ENCODE data around the gene ROBO2. TPM values are rescaled to one million over a fixed set of nuclear protein-coding genes. Genes with fewer than 3 reads are reported as not detected.

Gene ROBO2
- total RNA-seq, 1 donor from 2014 or later, result 0.35 TPM

GRCh38 chr3:77321646-77322045 is 281.7 kb downstream of the ROBO2 start:
- DNase-seq (ENCODE audit: extremely low read depth, low read depth, low spot score), result no peak

GRCh38 chr3:77323626-77324025 is 283.7 kb downstream of the ROBO2 start:
- DNase-seq (ENCODE audit: extremely low read depth, low read depth, low spot score), result no peak

- DNase-seq (ENCODE audit: extremely low read depth, low read depth, low spot score), result no peak
Measured at GRCh38 chr3:77324105-77324504, 284.2 kb downstream of the ROBO2 start.

- no peak for DNase-seq (ENCODE audit: extremely low read depth, low read depth, low spot score)
Measured at GRCh38 chr3:77325280-77325679, 285.4 kb downstream of the ROBO2 start.

- no peak for DNase-seq (ENCODE audit: extremely low read depth, low read depth, low spot score)
Measured at GRCh38 chr3:77325702-77326101, 285.8 kb downstream of the ROBO2 start.

GRCh38 chr3:77326586-77326985 is 286.7 kb downstream of the ROBO2 start:
- no peak for DNase-seq (ENCODE audit: extremely low read depth, low read depth, low spot score)

- DNase-seq (ENCODE audit: extremely low read depth, low read depth, low spot score), result no peak
Measured at GRCh38 chr3:77328690-77329089, 288.8 kb downstream of the ROBO2 start.

GRCh38 chr3:77329116-77329515 is 289.2 kb downstream of the ROBO2 start:
- no peak for DNase-seq (ENCODE audit: extremely low read depth, low read depth, low spot score)

- no peak for DNase-seq (ENCODE audit: extremely low read depth, low read depth, low spot score)
Measured at GRCh38 chr3:77338195-77338594, 298.3 kb downstream of the ROBO2 start.

GRCh38 chr3:77342027-77342426 is 302.1 kb downstream of the ROBO2 start:
- DNase-seq (ENCODE audit: extremely low read depth, low read depth, low spot score), result no peak

GRCh38 chr3:77342688-77343087 is 302.8 kb downstream of the ROBO2 start:
- no peak for DNase-seq (ENCODE audit: extremely low read depth, low read depth, low spot score)

- no peak for DNase-seq (ENCODE audit: extremely low read depth, low read depth, low spot score)
Measured at GRCh38 chr3:77345009-77345408, 305.1 kb downstream of the ROBO2 start.

GRCh38 chr3:77348244-77348855 is 308.5 kb downstream of the ROBO2 start:
- peak; percentile 44 for DNase-seq (ENCODE audit: extremely low read depth, low read depth, low spot score)

- no peak for DNase-seq (ENCODE audit: extremely low read depth, low read depth, low spot score)
Measured at GRCh38 chr3:77354958-77355357, 315.1 kb downstream of the ROBO2 start.

- no peak for DNase-seq (ENCODE audit: extremely low read depth, low read depth, low spot score)
Measured at GRCh38 chr3:77362936-77363335, 323.0 kb downstream of the ROBO2 start.

- DNase-seq (ENCODE audit: extremely low read depth, low read depth, low spot score), result no peak
Measured at GRCh38 chr3:77365152-77365551, 325.3 kb downstream of the ROBO2 start.

GRCh38 chr3:77370413-77370812 is 330.5 kb downstream of the ROBO2 start:
- no peak for DNase-seq (ENCODE audit: extremely low read depth, low read depth, low spot score)

GRCh38 chr3:77372018-77372417 is 332.1 kb downstream of the ROBO2 start:
- DNase-seq (ENCODE audit: extremely low read depth, low read depth, low spot score), result no peak

- DNase-seq (ENCODE audit: extremely low read depth, low read depth, low spot score), result no peak
Measured at GRCh38 chr3:77372634-77373346, 332.9 kb downstream of the ROBO2 start.

- no peak for DNase-seq (ENCODE audit: extremely low read depth, low read depth, low spot score)
Measured at GRCh38 chr3:77373619-77374018, 333.7 kb downstream of the ROBO2 start.

- no peak for DNase-seq (ENCODE audit: extremely low read depth, low read depth, low spot score)
Measured at GRCh38 chr3:77376511-77376910, 336.6 kb downstream of the ROBO2 start.

- DNase-seq (ENCODE audit: extremely low read depth, low read depth, low spot score), result no peak
Measured at GRCh38 chr3:77377717-77378116, 337.8 kb downstream of the ROBO2 start.

GRCh38 chr3:77380136-77380535 is 340.2 kb downstream of the ROBO2 start:
- DNase-seq (ENCODE audit: extremely low read depth, low read depth, low spot score), result no peak

Measured in glomerular endothelial cell (primary cell).